HFF-Myc (cell line): ENCODE data around the gene ICAM5.

Source experiments
- DNase-seq: peaks from one replicate; pipeline ENCODE4 v3.0.0-alpha.2; 2011; ENCODE audit warnings: low read depth; ENCODE audit errors: extremely low read depth
- H3K4me3 ChIP-seq: replicated peaks from 2 replicates; pipeline ENCODE4 v1.5.1; 2011; ENCODE audit warnings: low read depth, mild to moderate bottlenecking, control low read depth, low read length
- TF ChIP-seq, protein P1 (sequence below): IDR thresholded peaks from 2 replicates; pipeline ENCODE4 v1.5.1; 2012; ENCODE audit warnings: mild to moderate bottlenecking, low read depth, low read length, control low read depth; ENCODE audit errors: missing control alignments

ICAM5 gene

DNA sequence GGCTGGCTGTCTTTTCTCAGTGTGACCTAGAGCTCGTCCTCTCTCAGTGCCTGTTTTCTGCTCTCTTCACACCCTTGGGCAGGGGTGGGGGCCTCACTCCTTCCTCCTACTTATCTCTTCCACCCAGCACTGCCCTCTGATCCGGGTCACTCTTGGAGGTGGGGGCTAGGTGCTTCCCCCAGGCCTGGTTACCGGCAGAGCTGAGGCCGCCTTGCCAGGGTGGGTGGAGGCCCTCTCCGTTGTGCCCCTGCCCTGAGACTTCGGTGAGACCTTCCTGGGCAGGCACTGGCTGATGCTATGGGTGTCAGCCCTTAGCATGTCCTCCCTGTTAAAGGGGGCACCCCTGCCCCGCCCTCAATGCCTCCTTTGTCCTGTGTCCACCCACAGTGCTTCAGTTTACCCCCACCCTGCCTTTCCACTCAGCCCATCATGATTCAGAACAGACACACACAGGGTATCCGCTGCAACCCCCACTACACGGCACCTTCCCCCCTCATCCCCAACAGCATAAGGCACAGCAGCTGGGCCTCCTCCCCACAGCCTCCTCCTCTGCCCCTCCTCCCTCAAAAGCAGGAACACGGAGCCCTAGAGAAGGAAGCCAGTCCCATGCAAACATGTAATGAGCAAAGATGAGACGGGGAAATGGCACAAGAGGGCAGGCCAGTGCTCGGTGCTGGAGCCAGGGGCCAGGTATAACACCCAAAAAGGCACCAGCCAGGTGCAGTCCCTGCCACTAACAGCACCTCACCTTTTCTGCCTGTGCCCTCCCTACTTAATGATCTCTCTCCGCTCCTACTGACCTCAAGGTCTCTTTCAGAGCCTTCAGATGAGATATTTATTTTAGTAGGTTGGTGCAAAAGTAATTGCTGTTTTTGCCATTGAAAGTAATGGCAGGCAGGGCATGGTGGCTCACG is 10.1 kb downstream of the ICAM5 start:
- TF ChIP-seq, protein P1, sequence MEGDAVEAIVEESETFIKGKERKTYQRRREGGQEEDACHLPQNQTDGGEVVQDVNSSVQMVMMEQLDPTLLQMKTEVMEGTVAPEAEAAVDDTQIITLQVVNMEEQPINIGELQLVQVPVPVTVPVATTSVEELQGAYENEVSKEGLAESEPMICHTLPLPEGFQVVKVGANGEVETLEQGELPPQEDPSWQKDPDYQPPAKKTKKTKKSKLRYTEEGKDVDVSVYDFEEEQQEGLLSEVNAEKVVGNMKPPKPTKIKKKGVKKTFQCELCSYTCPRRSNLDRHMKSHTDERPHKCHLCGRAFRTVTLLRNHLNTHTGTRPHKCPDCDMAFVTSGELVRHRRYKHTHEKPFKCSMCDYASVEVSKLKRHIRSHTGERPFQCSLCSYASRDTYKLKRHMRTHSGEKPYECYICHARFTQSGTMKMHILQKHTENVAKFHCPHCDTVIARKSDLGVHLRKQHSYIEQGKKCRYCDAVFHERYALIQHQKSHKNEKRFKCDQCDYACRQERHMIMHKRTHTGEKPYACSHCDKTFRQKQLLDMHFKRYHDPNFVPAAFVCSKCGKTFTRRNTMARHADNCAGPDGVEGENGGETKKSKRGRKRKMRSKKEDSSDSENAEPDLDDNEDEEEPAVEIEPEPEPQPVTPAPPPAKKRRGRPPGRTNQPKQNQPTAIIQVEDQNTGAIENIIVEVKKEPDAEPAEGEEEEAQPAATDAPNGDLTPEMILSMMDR: no peak
- no peak overlapping the region for H3K4me3 ChIP-seq
- DNase-seq: no peak

DNA sequence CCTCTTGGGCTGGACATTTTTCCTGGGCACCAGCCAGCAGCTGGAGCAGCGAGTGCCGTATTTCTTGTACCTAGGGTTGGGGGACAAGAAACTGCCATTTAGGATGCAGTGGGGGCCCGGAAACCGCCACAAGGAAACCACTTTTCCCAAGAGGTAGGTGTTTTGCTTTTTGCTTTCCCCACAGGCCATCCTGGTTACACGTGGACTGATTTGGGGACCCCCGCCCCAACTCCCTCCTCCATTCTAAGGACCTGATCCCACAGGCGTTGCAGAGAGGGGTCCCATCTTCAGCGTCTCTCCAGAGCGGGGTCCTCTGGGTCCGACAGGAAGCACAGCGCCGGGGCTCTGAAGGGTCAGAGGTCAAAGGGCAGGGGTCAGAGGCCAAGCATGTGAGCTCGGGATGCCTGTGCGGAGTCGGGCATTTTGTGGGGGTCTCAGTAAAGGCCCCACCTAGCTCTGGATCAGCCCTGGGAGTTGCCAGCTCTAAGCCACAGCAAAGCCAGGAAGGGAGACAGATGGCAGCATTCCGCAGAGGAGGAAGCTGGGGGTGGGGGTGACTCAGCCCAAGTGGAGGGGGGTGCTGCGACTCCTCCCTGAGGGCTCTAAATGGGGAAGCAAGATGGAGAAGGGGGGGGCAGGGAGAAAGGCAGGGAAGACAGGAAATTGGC is 15.5 kb downstream of the ICAM5 start:
- TF ChIP-seq, protein P1: no peak
- H3K4me3 ChIP-seq: no peak overlapping the region
- no peak for DNase-seq

DNA sequence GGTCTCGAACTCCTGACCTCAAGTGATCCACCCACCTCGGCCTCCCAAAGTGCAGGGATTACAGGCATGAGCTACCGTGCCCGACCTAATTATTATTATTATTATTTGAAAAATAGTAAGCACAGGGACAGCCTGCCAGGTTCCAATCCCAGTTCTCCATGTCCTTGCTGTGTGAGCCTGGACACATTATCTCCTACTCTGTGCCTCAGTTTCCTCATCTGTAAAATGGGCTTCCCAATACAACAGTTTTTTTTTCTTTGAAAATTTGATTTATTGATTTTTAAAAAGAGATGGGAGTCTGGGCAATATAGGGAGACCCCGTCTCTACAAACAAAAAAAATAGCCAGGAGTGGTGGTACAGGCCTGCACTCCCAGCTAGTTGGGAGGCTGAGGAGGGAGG is 16.6 kb downstream of the ICAM5 start:
- TF ChIP-seq, protein P1: no peak
- no peak for DNase-seq
- no peak overlapping the region for H3K4me3 ChIP-seq

GRCh38 chr19:10309423-10309822 is 19.7 kb downstream of the ICAM5 start, which contains the start of gene ZGLP1:
Gene ZGLP1, minus strand, starts transcription at chr19:10309815.
- no peak for DNase-seq
- H3K4me3 ChIP-seq: no peak within 1 kb of the TSS
- TF ChIP-seq, protein P1: no peak

- DNase-seq: peak; percentile 63
Measured at GRCh38 chr19:10315335-10316214, 25.8 kb downstream of the ICAM5 start, which contains the start of gene FDX2. Gene FDX2, minus strand, starts transcription at chr19:10316015. Its CDS starts 19 bp downstream, at chr19:10315996.

More at GRCh38 chr19:10315335-10316214, 25.8 kb downstream of the ICAM5 start, which contains the start of gene FDX2:
- TF ChIP-seq, protein P1: no peak
- peak within 1 kb of the TSS; percentile 60 for H3K4me3 ChIP-seq
